ENCODE measurements around the gene BCL2.

Gene BCL2

GRCh38 chr18:63102941-63103744 is 216.4 kb downstream of the BCL2 start:
- no peak for DNase-seq

GRCh38 chr18:63100630-63101055 is 218.9 kb downstream of the BCL2 start:
- no peak for DNase-seq

DNA sequence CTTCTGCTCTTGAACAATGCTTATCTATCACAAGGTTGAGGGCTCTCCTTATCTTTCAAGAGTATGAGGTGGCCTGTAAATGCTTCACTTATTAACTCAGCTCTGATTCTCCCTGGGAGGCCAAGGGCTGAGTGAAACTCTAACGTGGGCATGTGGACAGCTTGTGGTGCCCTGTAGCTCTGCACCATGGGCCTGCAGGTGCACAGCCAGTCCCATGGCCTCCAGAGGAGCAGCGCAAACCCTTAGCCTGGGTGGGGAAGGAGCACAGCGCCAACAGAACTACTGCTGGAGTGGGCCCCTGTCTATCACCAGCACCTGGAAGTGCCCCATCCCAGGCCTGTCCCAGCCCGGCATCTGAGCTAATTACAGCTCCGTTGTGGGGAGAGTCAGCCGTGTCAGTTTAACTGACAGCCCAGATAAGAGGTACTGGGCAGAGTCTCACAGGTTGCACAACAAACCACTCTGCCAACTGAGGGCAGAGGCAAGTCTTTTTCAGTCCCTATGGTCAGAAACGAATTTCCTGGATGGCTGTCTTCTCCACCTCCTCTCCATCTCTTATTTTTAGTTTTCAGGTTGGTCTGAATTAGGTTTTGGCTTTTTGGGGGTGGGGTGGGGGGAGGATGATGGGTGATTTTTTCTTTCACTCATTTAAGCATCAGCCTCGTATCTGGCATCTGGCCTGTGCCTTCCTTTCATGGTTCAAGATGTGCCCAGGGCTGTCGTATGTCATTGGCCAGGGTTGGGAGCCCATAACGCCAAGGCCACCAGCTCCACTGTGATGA is 219.5 kb downstream of the BCL2 start:
- no peak for DNase-seq

DNA sequence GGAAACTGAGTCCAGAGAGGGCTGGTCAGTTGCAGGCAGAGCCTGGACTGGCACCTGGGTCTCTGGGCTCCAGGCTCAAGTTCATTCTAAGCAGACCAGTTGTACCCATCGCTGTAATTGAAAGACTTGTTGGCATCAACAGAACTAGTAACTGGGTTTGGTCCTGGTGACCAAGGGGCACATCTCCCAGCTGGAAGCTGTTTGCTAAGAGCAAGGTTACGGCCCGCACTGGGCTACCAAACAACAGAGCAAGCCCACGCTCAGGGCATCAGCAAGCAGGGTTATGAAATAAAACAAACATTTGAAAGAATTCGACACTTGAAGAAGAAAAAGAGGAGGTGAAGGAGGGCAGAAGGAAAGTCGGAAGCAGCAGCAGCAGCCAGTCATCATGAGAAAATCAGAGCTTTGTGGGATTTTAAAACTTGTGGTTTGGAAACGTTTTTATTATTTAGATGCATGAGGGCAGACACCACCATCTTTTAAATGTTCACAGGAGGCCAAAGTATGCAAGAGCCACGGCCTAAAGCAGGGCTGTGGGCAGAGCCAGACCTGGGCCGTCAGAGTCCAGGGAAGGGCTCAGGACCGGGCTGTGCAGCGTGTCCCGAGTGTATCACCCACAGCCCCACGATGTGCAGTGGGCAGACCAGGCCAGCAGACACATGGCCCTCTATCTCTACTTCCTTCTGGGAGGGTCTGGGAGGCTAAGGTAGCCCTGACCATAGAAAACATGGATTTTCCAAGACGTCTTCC is 220.3 kb downstream of the BCL2 start:
- DNase-seq, result no peak

DNA sequence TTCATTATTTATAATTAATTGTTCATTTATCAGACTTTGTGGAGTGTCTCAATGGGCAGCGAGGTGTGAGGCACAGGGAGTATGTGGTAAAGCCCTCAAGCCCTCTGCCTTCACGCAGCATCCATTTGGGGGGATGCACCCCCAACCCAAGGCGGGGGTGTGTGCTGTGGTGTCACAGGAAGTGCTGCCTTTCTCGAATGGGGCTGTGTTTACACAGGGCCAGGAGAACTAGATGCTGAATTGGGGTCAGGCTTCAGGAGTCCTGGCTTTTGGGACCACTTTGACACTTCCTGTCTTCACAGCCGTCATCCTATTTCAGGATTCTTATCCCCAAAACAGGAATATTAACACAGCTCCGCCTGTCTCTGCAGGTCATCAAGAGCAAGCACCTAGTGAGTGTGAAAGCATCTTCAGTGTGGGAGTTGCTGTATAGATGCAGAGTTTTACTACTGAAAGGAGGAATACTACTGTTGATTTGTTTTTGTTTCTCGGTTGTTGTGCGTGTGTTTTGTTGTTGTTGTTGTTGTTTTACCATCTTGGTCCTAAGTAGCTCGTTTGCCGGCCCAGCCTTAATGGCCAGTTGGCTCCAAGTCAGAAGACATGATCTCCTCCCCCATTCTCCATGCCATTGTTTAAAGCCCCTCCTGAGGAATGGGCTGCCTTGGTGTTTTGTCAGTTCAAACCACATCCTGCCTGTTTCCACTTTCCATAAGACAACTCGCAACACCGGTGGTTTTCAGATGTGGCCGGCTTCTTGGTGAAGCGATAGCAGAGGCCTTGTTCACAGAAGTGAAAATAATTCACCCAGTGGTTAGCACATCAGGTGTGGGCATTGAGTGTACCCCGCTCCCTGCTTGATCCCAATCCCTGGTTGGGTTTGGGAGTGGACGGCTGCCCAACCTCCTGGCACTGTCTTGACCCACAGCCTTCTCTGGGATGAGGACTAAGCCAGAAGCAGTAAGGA is 221.3 kb downstream of the BCL2 start:
- DNase-seq, result no peak

GRCh38 chr18:63097178-63097577 is 222.4 kb downstream of the BCL2 start:
- no peak for DNase-seq

GRCh38 chr18:63096327-63096874 is 223.2 kb downstream of the BCL2 start:
- DNase-seq, result no peak

GRCh38 chr18:63095768-63096167 is 223.8 kb downstream of the BCL2 start:
- DNase-seq, result no peak

DNA sequence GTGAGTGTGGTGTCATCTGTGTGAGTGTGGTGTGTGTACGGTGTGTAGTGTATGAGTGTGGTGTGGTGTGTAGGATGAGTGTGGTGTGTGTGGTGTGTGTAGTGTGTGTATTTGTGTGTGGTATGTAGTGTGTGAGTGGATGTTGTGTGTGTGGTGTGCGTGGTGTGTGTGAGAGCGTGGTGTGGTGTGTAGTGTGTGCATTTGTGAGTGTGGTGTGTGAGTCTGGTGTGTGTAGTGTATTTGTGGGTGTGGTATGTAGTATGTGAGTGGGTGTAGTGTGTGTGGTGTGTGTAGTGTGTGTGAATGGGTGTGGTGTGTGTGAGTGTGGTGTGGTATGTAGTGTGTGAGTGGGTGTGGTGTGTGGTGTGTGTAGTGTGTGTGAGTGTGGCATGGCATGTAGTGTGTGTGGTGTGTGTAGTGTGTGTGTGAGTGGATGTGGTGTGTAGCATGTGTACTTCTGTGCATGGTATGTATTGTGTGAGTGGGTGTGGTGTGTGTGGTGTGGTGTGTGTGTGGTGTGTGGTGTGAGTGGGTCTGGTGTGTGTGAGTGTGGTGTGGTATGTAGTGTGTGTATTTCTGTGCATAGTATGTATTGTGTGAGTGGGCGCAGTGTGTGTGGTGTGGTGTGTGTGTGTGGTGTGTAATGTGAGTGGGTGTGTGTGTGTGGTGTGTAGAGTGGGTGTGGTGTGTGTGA is 227.8 kb downstream of the BCL2 start:
- DNase-seq, result no peak

DNA sequence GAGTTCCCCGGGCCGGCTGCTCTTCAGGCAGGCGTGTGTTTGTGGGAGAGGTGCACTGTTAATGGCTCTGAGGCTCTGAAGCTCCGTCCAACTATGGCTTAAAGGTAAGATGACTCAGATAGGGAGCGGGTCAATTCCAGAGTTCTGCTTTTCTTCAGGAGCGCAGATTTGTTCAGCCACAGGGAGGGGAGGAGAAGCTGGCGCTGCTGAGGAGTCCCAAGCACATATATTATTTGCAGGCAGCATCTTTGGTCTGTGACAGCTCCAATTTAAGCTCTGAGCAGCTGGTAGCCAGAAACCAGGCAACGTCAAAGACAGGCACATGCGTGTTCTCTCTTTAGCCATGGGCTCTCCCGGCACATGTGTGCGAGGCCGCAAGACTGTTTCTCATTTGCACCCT is 229.2 kb downstream of the BCL2 start:
- no peak for DNase-seq

DNA sequence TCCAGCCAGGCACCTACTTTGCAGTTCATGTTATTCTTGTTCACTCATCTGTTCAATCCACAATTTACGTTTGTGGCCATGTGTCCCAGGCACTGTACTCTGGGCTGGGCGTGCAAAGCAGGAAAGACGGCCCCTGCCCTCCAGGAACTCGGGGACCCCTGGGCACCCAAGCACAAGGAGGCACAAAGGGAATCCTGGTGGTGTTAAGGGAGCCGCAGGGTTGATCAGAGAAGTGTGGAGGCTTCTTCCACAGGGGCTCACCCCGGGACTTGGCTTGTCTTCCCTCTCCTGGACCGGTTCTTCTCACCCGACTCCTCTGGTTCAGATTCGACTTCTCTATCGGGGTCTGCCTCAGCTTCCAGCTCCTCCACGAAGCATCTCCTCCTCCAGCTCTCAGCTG is 230.5 kb downstream of the BCL2 start:
- DNase-seq, result no peak

DNA sequence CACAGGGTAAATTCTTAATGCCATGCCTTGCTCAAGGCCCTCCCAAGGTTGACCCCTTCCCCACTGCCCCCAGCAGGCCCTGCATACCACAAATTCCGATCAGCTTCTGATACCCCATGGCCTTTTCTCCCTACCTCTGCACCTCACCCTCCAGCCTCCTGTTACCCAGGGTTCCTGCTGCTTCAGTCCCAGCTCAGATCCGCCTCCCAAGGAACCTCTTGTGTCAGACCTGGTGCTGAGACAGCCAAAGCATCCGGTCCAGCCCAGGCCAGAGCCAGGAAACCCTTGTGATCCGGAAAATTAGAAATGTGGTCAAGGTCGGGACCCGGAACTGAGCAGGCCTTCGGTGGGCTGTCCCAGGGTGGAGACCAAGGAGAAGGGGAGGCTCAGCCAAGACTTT is 231.3 kb downstream of the BCL2 start:
- no peak for DNase-seq

DNA sequence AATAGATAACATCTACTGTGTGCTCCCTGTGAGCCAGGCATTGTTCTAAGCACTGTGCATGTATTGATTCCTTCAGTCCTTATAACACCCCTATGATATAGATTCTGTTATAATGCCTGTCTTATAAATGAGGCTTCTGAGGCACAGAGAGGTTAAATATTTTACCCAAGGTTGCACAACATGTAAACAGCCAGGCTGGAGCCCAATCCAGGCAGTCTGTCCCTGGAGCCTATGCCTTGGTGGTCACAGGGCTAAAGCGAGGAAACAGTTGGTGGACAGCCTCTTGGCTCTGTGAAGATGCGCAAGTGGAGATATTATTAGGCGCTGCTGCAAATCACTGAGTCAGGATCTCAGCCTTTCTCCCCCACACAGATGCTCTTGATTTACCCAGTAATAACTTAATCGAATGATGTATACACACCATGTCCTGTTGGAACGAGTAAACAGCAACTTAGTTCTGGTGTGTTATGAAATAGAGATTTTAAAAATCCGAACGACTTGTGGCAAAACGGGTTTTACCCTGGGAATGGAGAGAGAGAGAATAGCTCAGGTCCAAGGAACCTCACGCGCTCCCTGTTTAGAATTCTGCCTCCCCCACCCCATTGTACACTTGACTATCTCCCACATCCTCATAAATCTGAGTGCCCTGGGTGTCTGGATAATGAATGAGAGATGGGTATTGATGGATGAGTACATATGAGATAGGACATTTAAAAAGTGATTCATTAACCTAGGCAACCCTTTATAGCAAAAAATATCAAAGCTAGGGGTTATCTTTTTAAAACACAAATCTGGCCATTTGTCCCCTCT is 231.9 kb downstream of the BCL2 start:
- DNase-seq, result no peak

- no peak for DNase-seq
Observed at GRCh38 chr18:63085611-63086010, 234.0 kb downstream of the BCL2 start.

- DNase-seq, result no peak
Observed at GRCh38 chr18:63084219-63084618, 235.3 kb downstream of the BCL2 start.

DNA sequence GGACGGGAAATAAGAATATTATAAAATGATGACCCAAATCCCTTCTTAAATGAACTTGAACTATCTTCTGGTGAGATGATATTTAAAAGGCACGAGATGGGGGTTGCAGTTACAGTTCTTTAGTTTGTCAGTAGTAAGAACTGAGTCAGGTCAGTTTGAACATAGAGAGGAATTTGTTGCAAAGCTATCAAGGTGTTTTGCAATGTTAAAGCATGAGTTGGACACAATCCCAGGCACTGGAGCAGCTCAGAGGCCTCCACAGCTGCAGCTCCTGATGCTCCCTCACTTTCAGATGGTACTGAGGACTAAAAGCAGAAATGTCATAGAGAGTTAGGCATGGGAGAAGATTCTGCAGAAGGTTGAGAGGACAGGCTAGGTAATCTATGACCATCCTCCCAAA is 236.0 kb downstream of the BCL2 start:
- DNase-seq, result no peak

- DNase-seq, result no peak
Observed at GRCh38 chr18:63083020-63083531, 236.5 kb downstream of the BCL2 start.

- no peak for DNase-seq
Observed at GRCh38 chr18:63082366-63083019, 237.1 kb downstream of the BCL2 start.

DNA sequence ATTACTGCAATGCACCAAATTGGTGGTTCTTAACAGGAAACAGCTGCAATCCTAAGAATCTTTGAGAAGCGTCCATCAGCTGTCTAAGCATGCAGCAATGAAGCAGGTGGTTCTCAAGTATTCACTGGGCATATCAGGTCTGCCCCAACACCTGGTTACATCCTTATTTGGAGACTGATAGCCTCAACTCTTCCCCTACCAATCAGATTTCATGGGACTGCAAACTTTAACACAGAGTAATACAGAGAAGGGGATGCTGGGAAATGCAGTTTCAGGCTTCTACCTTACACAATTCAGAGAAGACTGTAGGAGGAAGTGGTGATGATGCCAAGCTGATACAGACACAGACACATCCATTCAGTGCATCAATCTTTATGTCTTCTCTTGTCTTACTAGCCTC is 240.5 kb downstream of the BCL2 start:
- DNase-seq, result no peak

DNA sequence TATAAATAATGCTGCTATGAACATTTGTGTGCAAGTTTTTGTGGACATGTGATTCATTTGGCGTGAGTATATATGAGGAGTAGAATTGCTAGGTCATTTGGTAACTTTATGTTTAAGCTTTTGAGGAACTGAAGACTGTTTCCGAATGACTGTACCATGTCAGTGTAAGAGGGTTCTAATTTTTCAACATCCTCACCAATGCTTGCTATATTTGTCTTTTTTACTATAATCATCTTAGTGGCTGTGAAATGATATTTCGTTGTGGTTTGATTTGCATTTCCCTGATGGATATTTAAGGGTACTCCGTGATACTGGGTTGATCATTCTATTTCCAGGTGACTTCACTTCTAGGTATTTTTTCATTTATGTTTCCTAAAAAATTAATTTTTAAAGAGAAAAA is 241.1 kb downstream of the BCL2 start:
- DNase-seq, result no peak

Measured in NCI-H1092 treated with DMSO at 0.1 percent for 48 hours (cell line).